Sigmoid colon (tissue), 4 donors: ENCODE data around the gene SAPCD2.

ENCODE experiments used
- CTCF ChIP-seq, 4 experiments: fragments of 450-650 bp in 3 of 4; fragments of 200-600 bp in 1 of 4; IDR thresholded peaks; one replicate each; pipeline ENCODE4 v1.5.1; 2016 to 2019; ENCODE audit warnings: antibody characterized with exemption in 4 of 4, mild to moderate bottlenecking in 3 of 4, moderate library complexity in 2 of 4
- POLR2A ChIP-seq, 2 donors: fragments of 450-650 bp; IDR thresholded peaks; one replicate each; pipeline ENCODE4 v1.6.1; 2016; ENCODE audit warnings: antibody characterized with exemption in 2 of 2, mild to moderate bottlenecking in 2 of 2, moderate library complexity in 2 of 2
- POLR2AphosphoS5 ChIP-seq, 4 donors: sonication (generic); formaldehyde crosslinking; IDR thresholded peaks; one replicate each; pipeline ENCODE4 v1.6.1; 2017; ENCODE audit warnings: antibody characterized with exemption in 4 of 4

- TF ChIP-seq CTCF (IDR thresholded peaks at IDR 0.05) = no peak
- TF ChIP-seq POLR2AphosphoS5 (IDR thresholded peaks at IDR 0.05) = no peak
- no peak for TF ChIP-seq POLR2A (IDR thresholded peaks at IDR 0.05)
These were observed 42.7 kb downstream of the SAPCD2 start, which contains the start of gene ABCA2 for GRCh38 chr9:137027369-137028262.
